Subcutaneous abdominal adipose tissue (tissue), 5 donors: ENCODE results near the gene MUS81.

Source experiments
- H3K27ac ChIP-seq: one replicate; pipeline ENCODE4 v1.7.0; 2013; ENCODE audit warnings: low read depth, mild to moderate bottlenecking, inconsistent platforms, low read length, moderate library complexity
- H3K27me3 ChIP-seq, 5 donors: one replicate each; pipeline ENCODE4 v1.7.0; 2013; ENCODE audit warnings: low read length in 5 of 5, inconsistent platforms in 1 of 5; ENCODE audit not compliant: control insufficient read depth in 5 of 5, insufficient read depth in 4 of 5
- H3K36me3 ChIP-seq, 5 donors: one replicate each; pipeline ENCODE4 v1.7.0; 2013; ENCODE audit warnings: low read length in 5 of 5; ENCODE audit not compliant: control insufficient read depth in 5 of 5, insufficient read depth in 5 of 5
- H3K4me1 ChIP-seq, 5 donors: one replicate each; pipeline ENCODE4 v1.7.0; 2013; ENCODE audit warnings: low read length in 5 of 5, mild to moderate bottlenecking in 3 of 5, moderate library complexity in 1 of 5; ENCODE audit not compliant: control insufficient read depth in 5 of 5, insufficient read depth in 5 of 5
- H3K4me3 ChIP-seq, 5 donors: one replicate each; pipeline ENCODE4 v1.7.0; 2013; ENCODE audit warnings: low read length in 5 of 5, low read depth in 1 of 5
- H3K9ac ChIP-seq, 5 donors: one replicate each; pipeline ENCODE4 v1.7.0; 2013; ENCODE audit warnings: low read length in 5 of 5, mild to moderate bottlenecking in 4 of 5, moderate library complexity in 3 of 5
- H3K9me3 ChIP-seq, 5 donors: one replicate each; pipeline ENCODE4 v1.7.0; 2013; ENCODE audit warnings: low read length in 5 of 5; ENCODE audit not compliant: control insufficient read depth in 5 of 5
- donor health status: healthy.
- donor health status: healthy.
- donor health status: healthy.
- donor health status: healthy.
- donor health status: healthy.

MUS81 gene

GRCh38 chr11:65871811-65872548 is 11.7 kb downstream of the MUS81 start:
- H3K36me3 ChIP-seq = peaks cover 0 to 30% (median 22%) of the 10 kb centered on the region in 5 donors
- H3K9ac ChIP-seq = peak overlapping the region; percentile 68 to 86 (median 76)
- H3K4me3 ChIP-seq = peak overlapping the region; percentile 64 to 76 (median 65)

GRCh38 chr11:65872586-65873317 is 12.5 kb downstream of the MUS81 start, which contains the start of gene EFEMP2:
TSS of gene EFEMP2 (minus strand) at chr11:65872800. CDS start at chr11:65872354, 446 bp downstream.
- Histone ChIP-seq H3K27ac (peak within 1 kb of the TSS; percentile 88), H3K9me3 (no peaks in the 10 kb centered on the region), H3K9ac (peak within 1 kb of the TSS; percentile 68 to 86 (median 76)), H3K4me3 (peak within 1 kb of the TSS; percentile 70 to 85 (median 76)), H3K36me3 (peaks cover 0 to 23% (median 17%) of the 10 kb centered on the region in 5 donors), H3K4me1 (peaks cover 8 to 40% (median 34%) of the 10 kb centered on the region in 5 donors), H3K27me3 (no peaks in the 10 kb centered on the region)

More at GRCh38 chr11:65871811-65872548, 11.7 kb downstream of the MUS81 start:
- Histone ChIP-seq H3K27ac (peak overlapping the region; percentile 88), H3K9me3 (no peaks in the 10 kb centered on the region), H3K4me1 (peaks cover 8 to 40% (median 34%) of the 10 kb centered on the region in 5 donors), H3K27me3 (no peaks in the 10 kb centered on the region)

GRCh38 chr11:65873318-65874156 is 13.3 kb downstream of the MUS81 start:
- Histone ChIP-seq H3K9ac (peak overlapping the region in 4 of 5 donors; percentile 61 to 82 (median 74)), H3K4me3 (peak overlapping the region; percentile 70 to 85 (median 76)), H3K27ac (peak overlapping the region; percentile 62), H3K36me3 (peaks cover 0 to 15% (median 9%) of the 10 kb centered on the region in 5 donors), H3K4me1 (peaks cover 8 to 40% (median 34%) of the 10 kb centered on the region in 5 donors), H3K27me3 (no peaks in the 10 kb centered on the region), H3K9me3 (no peaks in the 10 kb centered on the region)

- H3K27ac ChIP-seq = no peak within 1 kb of the TSS
- peaks cover 0 to 24% (median 21%) of the 10 kb centered on the region in 5 donors for H3K36me3 ChIP-seq
- H3K27me3 ChIP-seq = no peaks in the 10 kb centered on the region
- H3K4me1 ChIP-seq = no peaks in the 10 kb centered on the region
- no peak within 1 kb of the TSS for H3K4me3 ChIP-seq
- H3K9me3 ChIP-seq = no peaks in the 10 kb centered on the region
- no peak within 1 kb of the TSS for H3K9ac ChIP-seq
These were observed 19.4 kb downstream of the MUS81 start, which contains the start of gene CTSW for GRCh38 chr11:65879617-65880016. TSS of gene CTSW (plus strand) at chr11:65879837. CDS start at chr11:65879855, 18 bp downstream.

- H3K4me3 ChIP-seq = no peak overlapping the region
- H3K9me3 ChIP-seq = no peaks in the 10 kb centered on the region
- no peak overlapping the region for H3K9ac ChIP-seq
- no peaks in the 10 kb centered on the region for H3K27me3 ChIP-seq
- no peak overlapping the region for H3K27ac ChIP-seq
- H3K4me1 ChIP-seq = peaks cover 0 to 4% (median 0%) of the 10 kb centered on the region in 5 donors
- peaks cover 0 to 27% (median 24%) of the 10 kb centered on the region in 5 donors for H3K36me3 ChIP-seq
These were observed 19.8 kb downstream of the MUS81 start for GRCh38 chr11:65880027-65880426.

GRCh38 chr11:65880844-65881421 is 20.7 kb downstream of the MUS81 start:
- Histone ChIP-seq H3K27me3 (no peaks in the 10 kb centered on the region), H3K4me1 (peaks cover 0 to 4% (median 0%) of the 10 kb centered on the region in 5 donors), H3K27ac (no peak overlapping the region), H3K9me3 (no peaks in the 10 kb centered on the region), H3K36me3 (peaks cover 0 to 36% (median 26%) of the 10 kb centered on the region in 5 donors), H3K9ac (peak overlapping the region in 1 of 5 donors; percentile 23), H3K4me3 (no peak overlapping the region)

GRCh38 chr11:65882120-65883057 is 22.2 kb downstream of the MUS81 start:
- no peak overlapping the region for H3K4me3 ChIP-seq
- peaks cover 0 to 6% (median 3%) of the 10 kb centered on the region in 5 donors for H3K4me1 ChIP-seq
- H3K9ac ChIP-seq = no peak overlapping the region
- peaks cover 5 to 44% (median 34%) of the 10 kb centered on the region in 5 donors for H3K36me3 ChIP-seq
- no peak overlapping the region for H3K27ac ChIP-seq
- no peaks in the 10 kb centered on the region for H3K27me3 ChIP-seq
- H3K9me3 ChIP-seq = no peaks in the 10 kb centered on the region

- no peak overlapping the region for H3K27ac ChIP-seq
- H3K4me1 ChIP-seq = peaks cover 0 to 14% (median 11%) of the 10 kb centered on the region in 5 donors
- H3K9ac ChIP-seq = no peak overlapping the region
- no peaks in the 10 kb centered on the region for H3K27me3 ChIP-seq
- H3K9me3 ChIP-seq = no peaks in the 10 kb centered on the region
- H3K4me3 ChIP-seq = no peak overlapping the region
- H3K36me3 ChIP-seq = peaks cover 5 to 44% (median 34%) of the 10 kb centered on the region in 5 donors
These were observed 23.0 kb downstream of the MUS81 start for GRCh38 chr11:65883058-65883761.
